HG03095 (cell line): Measurements from ENCODE around the gene NAP1L4.
"Not testable (repeated sequence)": the region's sequence is repeated elsewhere in the genome, so short reads cannot be mapped to it uniquely, and the experiment has no call there.

Source experiments
- ATAC-seq: cut with Tn5 transposase; IDR thresholded peaks from one replicate; pipeline ENCODE4 v1.9.1; 2021; ENCODE audit warnings: moderate library complexity; ENCODE audit not compliant: unreplicated experiment

NAP1L4 gene

DNA sequence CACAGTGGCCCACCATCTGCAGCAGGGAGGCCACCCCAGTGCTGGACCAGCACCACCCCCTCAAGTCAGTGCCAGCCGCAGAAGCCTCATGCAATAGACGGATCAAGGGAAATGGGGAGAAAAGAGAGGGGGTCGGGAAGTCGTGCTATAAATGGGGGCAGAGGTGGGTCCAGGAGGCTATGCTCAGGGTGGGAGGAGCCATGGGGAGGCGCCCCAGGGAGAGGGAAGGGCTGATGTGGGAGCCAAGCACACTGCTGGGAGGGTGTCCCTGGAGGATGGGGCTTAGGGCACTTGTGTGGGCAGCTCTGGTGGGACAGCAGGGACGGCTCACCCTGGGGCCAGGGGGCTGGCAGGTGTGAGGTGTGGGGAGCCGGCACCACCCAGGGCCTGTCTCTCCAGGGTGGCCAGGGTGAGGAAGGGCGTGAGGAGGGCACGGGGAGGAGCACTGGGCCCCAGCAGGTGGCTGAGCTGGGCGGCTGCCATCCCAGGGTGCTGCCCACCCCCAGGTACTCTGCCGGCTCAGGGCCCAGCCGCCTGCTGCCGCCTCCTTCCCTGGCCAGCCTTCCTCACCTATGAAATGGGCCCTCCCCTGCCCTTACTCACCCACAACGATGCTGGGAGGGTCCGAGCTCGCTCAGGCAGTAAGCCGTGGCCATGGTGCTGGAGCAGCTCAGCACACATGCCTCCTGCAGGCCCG lies 80.9 kb downstream of the NAP1L4 start:
- ATAC-seq, result no peak

DNA sequence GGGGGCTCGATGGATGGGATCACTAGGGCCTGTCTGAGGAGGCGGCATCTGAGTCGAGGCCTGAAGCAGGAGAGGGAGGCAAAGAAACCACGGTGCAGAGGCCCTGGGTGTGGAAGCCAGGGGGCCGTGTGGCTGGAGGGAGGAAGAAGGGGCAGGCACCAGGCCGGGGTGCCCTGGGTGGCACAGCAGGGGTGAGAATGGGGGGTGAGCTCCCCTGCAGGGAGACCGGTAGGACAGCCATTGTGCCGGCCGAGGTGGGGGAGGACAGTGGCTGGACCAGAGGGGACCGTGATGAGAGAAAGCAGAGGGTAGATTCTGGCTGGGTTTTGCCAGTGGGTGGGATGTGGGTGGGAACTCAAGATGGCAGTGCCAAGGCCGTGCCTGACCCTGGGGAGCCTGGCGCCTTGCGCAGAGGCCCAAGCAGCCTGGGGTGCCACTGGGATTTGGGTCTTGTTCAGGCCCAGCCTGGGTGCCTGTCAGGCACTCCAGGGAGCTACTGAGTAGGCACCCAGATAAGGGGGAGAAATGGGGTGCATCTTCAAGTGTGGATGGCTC lies 81.7 kb downstream of the NAP1L4 start:
- no peak for ATAC-seq

DNA sequence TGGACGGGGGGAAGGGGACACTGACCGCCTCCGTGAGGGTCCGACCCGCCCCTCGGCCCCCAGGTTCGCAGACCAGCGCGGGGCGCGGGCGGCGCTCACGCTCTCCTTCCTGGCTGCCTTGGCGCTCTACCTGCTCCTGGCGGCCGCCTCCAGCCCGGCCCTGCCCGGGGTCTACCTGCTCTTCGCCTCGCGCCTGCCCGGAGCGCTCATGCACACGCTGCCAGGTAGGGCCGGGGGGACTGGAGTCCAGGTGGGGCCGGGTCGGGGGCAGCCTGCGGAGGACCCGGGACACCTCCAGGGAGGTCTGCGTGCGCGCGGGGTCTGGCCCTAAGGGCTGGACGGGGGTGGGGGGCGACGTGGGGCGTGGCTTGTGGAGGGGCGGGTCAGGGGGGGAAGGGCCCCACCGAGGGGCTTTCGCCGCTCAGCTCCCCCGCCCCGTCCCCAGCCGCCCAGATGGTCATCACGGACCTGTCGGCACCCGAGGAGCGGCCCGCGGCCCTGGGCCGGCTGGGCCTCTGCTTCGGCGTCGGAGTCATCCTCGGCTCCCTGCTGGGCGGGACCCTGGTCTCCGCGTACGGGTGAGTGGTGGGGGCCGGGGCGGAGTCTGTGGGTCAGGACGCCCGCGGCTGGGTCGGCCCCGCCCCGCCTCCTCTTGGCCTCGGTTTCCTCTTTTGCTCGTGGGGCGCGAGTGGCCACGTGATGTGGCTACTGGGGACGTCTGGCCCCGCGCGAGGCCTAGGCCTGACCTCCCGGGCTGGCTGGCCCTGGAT lies 82.8 kb downstream of the NAP1L4 start:
- no peak for ATAC-seq

DNA sequence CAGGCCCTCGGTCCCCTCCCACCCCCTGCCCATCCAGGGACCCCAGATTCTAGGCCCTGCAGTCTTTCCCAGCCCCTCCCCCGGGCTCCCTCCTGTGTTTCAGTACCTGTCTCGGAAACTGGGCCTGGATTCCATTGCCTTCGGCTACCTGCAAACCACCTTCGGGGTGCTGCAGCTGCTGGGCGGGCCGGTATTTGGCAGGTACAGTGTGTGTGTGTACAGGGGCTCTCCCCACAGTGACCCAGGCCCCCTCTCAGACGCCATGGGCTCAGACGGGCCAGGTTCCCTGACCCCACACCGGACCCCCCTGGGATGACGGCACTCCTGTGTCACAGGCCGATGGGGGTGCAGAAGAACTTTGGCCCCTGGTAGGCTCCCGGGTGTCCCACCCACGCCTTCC lies 84.0 kb downstream of the NAP1L4 start:
- ATAC-seq, result no peak

DNA sequence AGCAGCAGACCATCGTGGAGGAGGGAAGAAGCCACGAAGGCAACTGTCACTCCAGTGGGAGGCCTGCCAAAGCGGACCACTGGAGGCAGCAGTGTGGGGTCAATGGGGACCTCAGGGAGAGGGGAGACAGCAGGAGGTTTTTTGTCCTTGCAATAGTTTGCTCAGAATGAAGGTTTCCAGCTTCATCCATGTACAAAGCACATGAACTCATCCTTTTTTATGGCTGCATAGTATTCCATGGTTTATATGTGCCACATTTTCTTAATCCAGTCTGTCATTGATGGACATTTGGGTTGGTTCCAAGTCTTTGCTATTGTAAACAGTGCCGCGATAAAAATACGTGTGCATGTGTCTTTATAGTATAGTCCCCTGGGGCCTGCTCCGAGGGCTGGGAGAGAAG lies 86.8 kb downstream of the NAP1L4 start:
- ATAC-seq, result not testable (repeated sequence)

DNA sequence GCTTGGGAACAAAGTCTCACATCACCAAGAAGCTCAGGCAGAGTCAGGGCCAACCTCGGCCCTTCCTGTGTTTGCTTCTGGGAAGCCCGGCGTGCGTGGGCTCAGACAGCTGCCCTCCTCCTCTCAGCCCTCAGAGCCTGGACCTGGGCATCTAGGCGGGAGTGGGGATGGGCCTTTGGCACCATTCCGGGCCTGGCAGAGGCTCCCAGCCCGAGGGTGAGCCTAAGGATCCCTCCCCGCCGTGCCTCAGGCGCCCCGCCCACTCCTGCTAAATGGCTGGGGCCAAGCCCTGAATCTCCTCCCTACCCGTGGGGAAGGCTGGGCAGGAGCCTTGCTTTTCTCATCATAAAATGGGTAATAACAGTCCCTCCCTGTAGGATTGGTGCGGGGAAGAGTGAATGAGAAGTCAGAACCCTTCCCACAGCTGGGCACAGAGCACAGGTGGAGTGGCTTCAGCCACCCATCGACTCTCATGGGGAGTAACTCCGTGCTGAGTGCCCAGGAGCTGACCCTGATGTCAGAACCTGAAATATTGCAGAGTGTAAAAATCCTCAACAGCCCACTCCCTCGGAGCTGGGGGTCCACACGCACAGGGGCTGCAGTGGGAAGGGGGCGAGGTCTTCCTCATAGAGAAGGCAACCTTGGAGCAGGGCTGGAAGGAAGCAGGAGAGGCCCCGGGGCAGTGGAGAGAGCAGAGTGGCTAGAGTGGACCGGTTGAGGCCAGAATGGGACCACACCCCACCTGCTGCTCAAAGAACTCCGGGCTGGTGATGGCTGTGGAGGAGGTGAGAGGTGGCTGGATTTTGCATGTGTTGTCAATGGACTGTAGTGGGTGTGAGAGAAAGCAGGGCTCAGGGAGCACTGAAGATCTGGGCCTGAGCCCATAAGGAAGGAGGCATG lies 87.7 kb downstream of the NAP1L4 start:
- ATAC-seq, result no peak

DNA sequence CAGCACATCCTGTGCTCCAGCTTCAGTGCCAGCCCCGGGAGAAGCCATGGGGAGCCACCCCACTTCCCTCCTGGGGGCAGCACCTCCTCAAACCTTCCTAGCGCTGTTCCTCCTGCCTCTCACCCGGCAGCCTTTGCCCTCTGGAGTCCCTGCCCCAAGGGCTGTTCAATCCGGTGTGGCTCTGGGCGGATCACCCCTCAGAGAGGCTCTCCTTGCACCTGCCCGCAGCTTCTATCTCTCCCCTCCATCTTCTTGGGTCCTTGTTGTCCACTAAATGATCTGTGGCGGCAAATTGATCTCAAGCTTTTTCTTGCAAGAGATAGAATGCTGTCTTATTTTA lies 88.5 kb downstream of the NAP1L4 start:
- ATAC-seq, result no peak

DNA sequence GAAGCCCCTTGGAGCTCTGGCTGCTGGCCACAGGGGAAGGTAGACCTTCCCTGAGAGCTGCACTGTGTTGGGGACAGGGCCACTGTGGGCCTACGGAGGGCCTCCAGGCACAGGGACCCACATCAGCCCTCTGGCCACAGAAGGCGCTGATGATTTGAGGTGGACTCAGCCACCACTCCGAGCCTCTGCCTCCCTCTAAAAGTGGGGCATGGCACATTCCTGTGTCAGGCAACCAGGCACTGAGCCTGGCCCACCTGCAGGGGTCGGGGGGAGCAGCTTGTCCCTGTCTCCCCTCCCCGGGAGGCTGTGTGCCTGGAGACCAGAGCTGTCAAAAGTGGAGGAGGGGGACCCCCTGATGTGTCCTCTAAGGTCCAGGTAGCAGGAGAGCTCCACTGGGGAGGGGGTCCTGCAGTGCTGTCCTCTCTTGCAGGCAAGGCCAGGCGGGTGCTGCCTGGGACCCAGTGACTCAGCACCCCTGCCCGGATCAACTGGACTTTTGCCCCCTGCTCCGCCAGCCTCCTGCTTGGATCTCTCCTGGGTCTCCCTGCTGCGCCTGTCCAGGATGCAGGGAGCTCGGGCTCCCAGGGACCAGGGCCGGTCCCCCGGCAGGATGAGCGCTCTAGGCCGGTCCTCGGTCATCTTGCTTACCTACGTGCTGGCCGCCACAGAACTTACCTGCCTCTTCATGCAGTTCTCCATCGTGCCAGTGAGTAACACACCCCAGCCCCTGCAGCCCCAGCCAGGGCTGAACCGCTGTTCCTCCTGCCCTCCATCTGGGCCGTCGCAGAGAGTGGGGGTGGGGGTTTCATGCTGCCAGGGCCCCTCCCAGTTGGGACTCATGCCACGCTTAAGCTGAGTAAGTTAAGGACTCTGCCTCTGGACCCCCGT lies 89.1 kb downstream of the NAP1L4 start:
- peak; percentile 2 for ATAC-seq

DNA sequence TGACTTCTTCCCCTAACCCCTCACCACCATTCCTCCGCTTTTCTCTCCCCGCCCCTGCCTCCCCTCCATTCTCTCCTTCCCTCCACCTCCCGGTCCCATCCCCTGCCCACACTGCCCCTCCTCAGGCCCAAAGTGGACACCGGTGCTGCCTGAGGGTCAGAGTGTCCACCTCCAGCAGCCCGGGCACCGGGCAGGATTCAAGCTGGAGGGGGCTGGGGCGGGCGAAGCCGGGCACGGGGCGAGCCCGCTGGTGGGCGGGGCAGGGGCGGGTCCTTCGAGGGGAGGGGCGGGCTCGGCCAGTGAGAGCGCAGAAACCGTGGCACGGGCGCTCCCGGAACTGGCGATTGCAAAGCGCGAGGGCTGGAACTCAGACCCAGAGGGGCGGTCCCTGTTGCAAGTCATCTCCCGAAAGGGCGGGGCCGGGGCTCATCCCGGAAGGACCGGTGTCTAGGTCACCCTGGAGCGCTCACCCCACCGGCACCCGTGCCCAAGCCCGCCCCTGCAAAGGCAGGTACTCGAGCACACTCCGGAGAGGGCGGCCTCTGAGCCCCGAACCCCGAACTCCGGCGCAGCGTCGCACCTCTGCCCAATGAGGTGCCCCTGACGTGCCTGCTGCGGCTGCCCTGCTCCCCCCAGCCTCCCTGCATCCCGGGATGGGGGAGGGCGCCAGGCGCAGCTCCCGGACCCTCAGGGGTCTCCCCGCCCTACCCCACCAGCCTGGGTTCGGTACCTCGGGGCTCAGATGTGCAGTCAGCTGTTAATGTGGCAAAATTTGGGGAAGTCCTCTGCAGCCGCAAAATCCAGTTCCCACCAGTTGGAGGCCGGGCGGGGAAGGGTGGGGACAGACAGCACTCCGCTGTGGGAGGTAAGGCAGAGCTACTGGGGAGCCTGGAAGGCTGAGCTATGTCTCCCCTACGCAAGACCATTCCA lies 90.0 kb downstream of the NAP1L4 start:
- ATAC-seq, result peak; percentile 93

DNA sequence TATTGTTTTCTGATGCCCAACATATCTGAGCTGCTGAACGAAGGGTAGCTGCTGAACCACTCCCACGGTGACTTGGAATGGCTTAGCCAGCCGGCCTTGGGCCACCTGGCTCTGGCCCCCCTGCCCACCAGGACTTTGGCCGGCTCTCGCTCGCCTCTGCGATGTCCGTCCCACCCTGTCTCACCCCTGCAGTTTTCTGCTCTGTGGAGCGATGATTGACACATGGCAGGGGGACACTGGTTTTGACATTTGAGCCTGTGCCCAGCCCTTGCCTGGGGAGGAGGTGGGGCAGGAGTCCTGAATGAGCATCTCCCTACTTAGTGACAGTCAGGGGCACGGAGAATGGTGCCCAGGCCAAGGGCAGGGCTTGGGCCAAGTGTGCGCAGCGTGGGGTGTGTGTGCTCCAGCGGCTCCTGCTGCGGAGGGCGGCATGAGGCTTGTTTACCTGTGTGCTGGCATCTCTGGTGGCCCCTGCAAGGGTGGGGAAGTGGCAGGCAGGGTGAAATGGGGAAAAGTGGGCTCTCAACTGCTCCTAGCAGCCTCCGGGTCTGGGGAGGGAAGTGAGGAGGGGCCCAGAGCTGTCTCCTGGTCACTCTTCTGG lies 90.8 kb downstream of the NAP1L4 start:
- no peak for ATAC-seq

DNA sequence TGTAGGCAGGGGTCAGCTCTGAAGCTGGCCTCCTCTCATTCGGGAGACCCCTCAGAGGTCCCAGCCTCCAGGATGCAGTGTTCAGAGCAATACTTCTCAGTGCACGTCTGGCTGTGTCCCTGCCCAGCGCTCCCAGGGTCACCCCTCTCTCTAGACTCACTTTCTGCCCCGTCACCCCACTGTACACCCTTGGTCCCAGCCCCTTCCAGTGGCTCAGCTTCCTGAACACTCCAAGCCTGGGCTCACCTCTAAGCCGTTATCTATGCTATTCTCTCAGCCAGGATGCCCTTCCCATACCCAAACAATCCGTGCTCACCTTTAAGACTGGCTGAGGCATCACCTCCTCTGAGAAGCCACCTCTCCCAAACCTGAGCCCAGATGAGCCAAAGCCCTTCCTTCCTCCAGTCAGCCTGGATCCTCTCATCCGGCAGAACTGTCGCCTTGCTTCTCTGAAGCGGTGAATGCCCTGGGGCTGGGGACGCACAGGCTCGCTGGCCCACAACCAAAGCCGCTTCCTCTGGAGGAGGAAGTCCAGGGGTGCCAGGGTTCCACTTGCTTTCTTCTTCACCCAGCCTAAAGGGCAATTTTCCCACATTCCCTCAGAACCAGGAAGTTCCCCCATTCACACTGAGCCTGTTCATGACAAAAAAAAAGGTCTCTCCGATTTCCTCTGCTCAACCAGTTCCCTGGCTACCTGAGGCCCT lies 92.9 kb downstream of the NAP1L4 start:
- no peak for ATAC-seq

DNA sequence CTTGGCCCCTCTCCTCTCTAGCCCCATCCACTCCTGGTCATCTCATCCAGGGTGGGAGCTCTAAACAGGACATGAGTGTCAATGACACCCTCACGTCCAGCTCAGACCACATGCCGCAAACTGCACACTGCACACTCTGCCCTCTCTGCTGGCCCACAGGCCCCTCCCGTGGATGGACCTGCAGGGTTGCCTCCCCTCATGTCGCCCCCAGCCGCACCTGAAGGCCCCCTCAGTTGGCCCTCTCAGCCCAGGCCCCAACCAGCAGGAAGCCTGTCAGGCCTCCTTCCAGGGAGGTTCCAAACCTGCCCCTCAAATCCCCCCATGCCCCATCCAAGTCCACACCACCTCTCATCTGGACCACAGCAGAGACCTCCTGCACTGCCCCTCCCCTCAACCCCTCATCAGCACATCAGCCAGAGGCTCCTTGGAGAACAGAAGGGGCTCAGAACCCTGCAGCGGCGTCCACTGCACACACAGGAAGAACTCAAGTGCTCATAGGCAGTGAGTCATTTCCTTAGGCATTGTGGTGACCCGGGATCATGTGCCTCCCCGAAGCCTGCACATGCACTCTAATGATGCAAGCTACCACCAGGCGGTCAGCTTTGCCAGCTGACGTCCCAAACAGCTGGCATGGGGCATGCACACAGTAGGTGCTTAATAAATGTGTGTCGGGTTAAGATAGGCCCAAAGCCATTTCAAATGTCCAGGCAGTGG lies 93.6 kb downstream of the NAP1L4 start:
- no peak for ATAC-seq

DNA sequence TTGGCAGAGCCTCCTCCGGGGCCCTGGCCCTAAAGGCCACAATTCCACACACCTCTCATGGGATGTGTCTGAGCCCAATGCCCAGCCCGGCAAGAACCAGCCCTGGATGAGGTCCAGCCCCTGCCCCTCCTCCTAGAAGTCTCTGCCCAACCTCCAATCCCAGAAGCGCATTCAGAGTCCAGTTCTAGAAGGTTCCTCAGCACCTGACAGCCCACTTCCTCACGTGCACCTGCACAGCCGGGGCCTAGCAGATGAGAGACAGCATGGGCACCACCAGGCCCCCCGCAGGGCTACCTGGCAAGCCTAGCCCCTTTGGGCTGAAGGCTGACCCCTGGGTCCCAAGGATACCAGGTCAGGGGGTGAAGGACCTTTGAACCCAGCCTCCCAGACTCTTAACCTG lies 95.1 kb downstream of the NAP1L4 start:
- no peak for ATAC-seq

DNA sequence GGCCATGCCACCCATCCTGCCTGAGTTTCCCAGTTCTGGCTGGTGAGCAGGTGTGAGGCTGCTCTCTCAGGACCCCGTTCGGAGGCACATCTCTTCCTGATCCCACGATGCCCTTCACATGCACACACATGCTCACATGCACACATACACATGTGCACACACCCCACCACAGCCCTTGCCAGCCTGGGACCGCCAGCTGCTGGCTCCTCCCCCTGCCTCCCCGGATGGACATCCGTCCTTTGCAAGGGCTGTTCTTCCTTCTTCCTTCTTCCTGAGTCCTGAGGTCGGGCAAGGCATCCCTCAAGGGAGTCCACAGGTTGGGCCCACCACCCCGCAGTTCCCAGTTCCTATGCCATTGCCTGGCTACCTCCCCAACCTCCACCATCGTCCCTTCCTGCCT lies 96.1 kb downstream of the NAP1L4 start:
- no peak for ATAC-seq
